Hepatocyte (in vitro differentiated cells): ENCODE data around the gene GALNT17. TPM values are rescaled to one million over a fixed set of nuclear protein-coding genes. Genes with fewer than 3 reads are reported as not detected.

Experiments used
- DNase-seq: peaks from one replicate; pipeline ENCODE4 v3.0.0-alpha.2; 2016; ENCODE audit warnings: low spot score
- H2AFZ ChIP-seq: fragments of 200-600 bp; sonication (generic); 2 replicates; pipeline ENCODE4 v1.6.0; 2016; ENCODE audit warnings: antibody characterized with exemption, mild to moderate bottlenecking
- H3K27ac ChIP-seq: fragments of 200-600 bp; sonication (generic); 2 replicates; pipeline ENCODE4 v1.5.1; 2016; ENCODE audit warnings: mild to moderate bottlenecking
- H3K27me3 ChIP-seq: fragments of 200-600 bp; sonication (generic); 2 replicates; pipeline ENCODE4 v1.6.1; 2016
- H3K36me3 ChIP-seq: fragments of 200-600 bp; sonication (generic); replicated peaks from 2 replicates; pipeline ENCODE4 v1.5.1; 2016; ENCODE audit warnings: low read depth; ENCODE audit not compliant: insufficient read depth
- H3K4me1 ChIP-seq: fragments of 200-600 bp; sonication (generic); 2 replicates; pipeline ENCODE4 v1.5.1; 2016; ENCODE audit warnings: mild to moderate bottlenecking, moderate library complexity; ENCODE audit not compliant: insufficient read depth
- H3K4me2 ChIP-seq: fragments of 200-600 bp; sonication (generic); 2 replicates; pipeline ENCODE4 v1.6.0; 2016
- H3K4me3 ChIP-seq: fragments of 200-600 bp; sonication (generic); 2 replicates; pipeline ENCODE4 v1.5.1; 2016; ENCODE audit warnings: mild to moderate bottlenecking
- H3K79me2 ChIP-seq: fragments of 200-600 bp; sonication (generic); 2 replicates; pipeline ENCODE4 v1.6.0; 2017; ENCODE audit warnings: mild to moderate bottlenecking
- H3K9me2 ChIP-seq: fragments of 200-600 bp; sonication (generic); replicated peaks from 2 replicates; pipeline ENCODE4 v1.6.0; 2017; ENCODE audit warnings: mild to moderate bottlenecking; ENCODE audit not compliant: insufficient read depth
- H3K9me3 ChIP-seq: fragments of 200-600 bp; sonication (generic); 2 replicates; pipeline ENCODE4 v1.5.1; 2016; ENCODE audit warnings: low read depth, mild to moderate bottlenecking
- H4K20me1 ChIP-seq: fragments of 200-600 bp; sonication (generic); 2 replicates; pipeline ENCODE4 v1.6.0; 2016; ENCODE audit warnings: mild to moderate bottlenecking; ENCODE audit not compliant: insufficient read depth, poor library complexity, severe bottlenecking
- CTCF ChIP-seq: fragments of 200-600 bp; sonication (generic); IDR thresholded peaks from 2 replicates; pipeline ENCODE4 v1.5.1; 2016; ENCODE audit warnings: antibody characterized with exemption, mild to moderate bottlenecking; ENCODE audit not compliant: poor library complexity
- EZH2 ChIP-seq: fragments of 200-600 bp; sonication (generic); IDR thresholded peaks from 2 replicates; pipeline ENCODE4 v1.6.1; 2016; ENCODE audit warnings: antibody characterized with exemption, mild to moderate bottlenecking, borderline replicate concordance
- EZH2phosphoT487 ChIP-seq: fragments of 200-600 bp; sonication (generic); IDR thresholded peaks from one replicate; pipeline ENCODE4 v1.6.1; 2018; ENCODE audit warnings: antibody characterized with exemption, mild to moderate bottlenecking, low read depth, moderate library complexity; ENCODE audit not compliant: unreplicated experiment, severe bottlenecking
- WGBS: methylation state at CpG from one replicate; pipeline ENCODE4 v1.1.6; 2016; ENCODE audit warnings: low lambda C conversion rate; ENCODE audit errors: missing lambda C conversion rate; 5-methylcytosine and 5-hydroxymethylcytosine counted together
- polyA plus RNA-seq: library from polyadenylated mRNA; unstranded; fragments of >200 nt; fragmentation: Nextera tagmentation; extraction: Ambion mirVana; gene quantifications from 2 replicates; pipeline ENCODE4 v1.2.1, GENCODE V29; 2016
- total RNA-seq: library from RNA; depleted of rRNA; stranded (reverse); fragments of >200 nt; gene quantifications from 2 replicates; pipeline ENCODE4 v1.2.3, GENCODE V29; 2014

The GALNT17 gene
- total and polyA plus RNA-seq, 2 experiments from 2014 or later = 4.3 to 8.1 TPM

- no peak overlapping the region for H3K27ac ChIP-seq
- no peaks in the 10 kb centered on the region for H3K27me3 ChIP-seq
- no peaks in the 10 kb centered on the region for H3K4me1 ChIP-seq
- H2AFZ ChIP-seq = no peak overlapping the region
- no peaks in the 10 kb centered on the region for H3K79me2 ChIP-seq
- no peaks in the 10 kb centered on the region for H3K9me2 ChIP-seq
- H4K20me1 ChIP-seq = no peaks in the 10 kb centered on the region
- no peaks in the 10 kb centered on the region for H3K36me3 ChIP-seq
- 73% methylated on average over 4 of the region's 4 CpGs for WGBS
- TF ChIP-seq EZH2phosphoT487 = no peak
- no peak for TF ChIP-seq EZH2
- no peak for TF ChIP-seq CTCF
- no peak overlapping the region for H3K4me3 ChIP-seq
- DNase-seq = no peak
- no peaks in the 10 kb centered on the region for H3K9me3 ChIP-seq
- no peak overlapping the region for H3K4me2 ChIP-seq
Measured at GRCh38 chr7:71182438-71182935, 50.5 kb downstream of the GALNT17 start.

GRCh38 chr7:71184136-71184535, 52.2 kb downstream of the GALNT17 start:
- WGBS = 80% methylated on average over 5 of the region's 5 CpGs
- H4K20me1 ChIP-seq = no peaks in the 10 kb centered on the region
- H3K79me2 ChIP-seq = no peaks in the 10 kb centered on the region
- H3K4me1 ChIP-seq = no peaks in the 10 kb centered on the region
- no peaks in the 10 kb centered on the region for H3K9me2 ChIP-seq
- no peaks in the 10 kb centered on the region for H3K9me3 ChIP-seq
- no peak for TF ChIP-seq EZH2
- no peak for TF ChIP-seq CTCF
- H3K36me3 ChIP-seq = no peaks in the 10 kb centered on the region
- H2AFZ ChIP-seq = no peak overlapping the region
- no peak overlapping the region for H3K27ac ChIP-seq
- H3K4me2 ChIP-seq = no peak overlapping the region
- H3K27me3 ChIP-seq = no peaks in the 10 kb centered on the region
- H3K4me3 ChIP-seq = no peak overlapping the region
- DNase-seq = no peak

GRCh38 chr7:71184609-71185008, 52.7 kb downstream of the GALNT17 start:
- Histone ChIP-seq H3K79me2 (no peaks in the 10 kb centered on the region), H3K4me2 (no peak overlapping the region), H3K36me3 (no peaks in the 10 kb centered on the region), H3K9me3 (no peaks in the 10 kb centered on the region), H3K27me3 (no peaks in the 10 kb centered on the region), H3K4me1 (no peaks in the 10 kb centered on the region), H3K9me2 (no peaks in the 10 kb centered on the region), H3K4me3 (no peak overlapping the region), H3K27ac (no peak overlapping the region), H2AFZ (no peak overlapping the region), H4K20me1 (no peaks in the 10 kb centered on the region)
- WGBS = 78% methylated on average over 1 of the region's 1 CpG
- no peak for TF ChIP-seq EZH2phosphoT487
- no peak for TF ChIP-seq EZH2
- no peak for TF ChIP-seq CTCF
- DNase-seq = no peak
